Stimulated activated CD4-positive, alpha-beta T cell treated with anti-CD3 and anti-CD28 coated beads, Interleukin-1b, Interleukin-23, amount 100 ng/mL, for 48 hours (primary cell): ENCODE data around the gene ITGA3.

Experiments used
- DNase-seq: peaks from one replicate; pipeline ENCODE4 v3.0.0-alpha.2; 2020

Gene ITGA3

DNA sequence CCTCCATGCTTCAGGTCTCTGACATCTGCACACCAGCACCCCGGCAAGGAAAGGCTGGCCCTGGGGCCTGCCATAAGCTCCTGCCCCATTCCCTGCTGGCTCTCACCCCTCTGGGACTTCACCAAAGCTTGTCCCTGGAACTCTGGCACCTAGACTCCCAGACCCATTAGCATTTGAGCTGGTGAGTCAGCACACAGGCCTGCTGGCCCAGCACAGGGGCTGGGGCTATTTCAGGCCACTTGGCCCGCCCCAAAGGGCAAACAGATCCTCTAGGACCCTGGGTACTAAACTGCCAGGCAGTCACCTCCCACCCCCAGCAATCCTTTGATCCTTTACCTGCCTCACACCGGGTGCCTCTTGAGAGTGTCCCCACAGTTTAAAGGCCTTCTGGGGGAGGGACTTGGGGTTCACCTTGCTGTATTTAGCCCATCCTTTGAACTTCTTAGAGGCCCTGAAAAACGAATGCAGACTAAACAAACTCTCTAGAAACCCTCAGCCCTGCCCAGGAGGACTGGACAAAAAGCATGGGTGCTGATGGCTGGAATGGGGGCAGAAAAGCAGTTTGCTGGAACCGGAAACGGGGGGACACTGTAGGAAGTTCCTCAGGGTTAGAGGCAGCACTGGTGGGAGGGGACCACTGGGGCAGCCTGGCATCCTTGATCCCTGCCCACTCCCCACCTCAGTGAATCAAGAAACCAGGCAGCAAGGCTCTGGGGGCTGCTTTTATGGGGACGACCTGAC, 77.3 kb downstream of the ITGA3 start:
- no peak for DNase-seq

DNA sequence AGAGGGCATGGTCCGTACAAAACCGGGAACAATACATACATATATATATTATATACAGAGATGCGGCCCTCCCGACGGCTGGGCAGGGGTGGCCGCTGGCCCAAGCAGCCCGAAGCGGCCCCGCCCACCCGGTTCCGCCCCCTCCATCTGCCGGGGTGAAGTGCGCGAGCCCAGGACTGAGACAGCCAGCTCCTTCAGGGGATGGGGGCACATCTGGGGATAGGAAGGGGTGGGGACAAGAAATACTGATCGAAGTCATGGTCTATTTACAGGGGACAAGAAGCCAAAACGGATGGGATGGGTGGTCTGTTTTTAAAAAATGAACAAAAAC, 77.8 kb downstream of the ITGA3 start:
- no peak for DNase-seq

DNA sequence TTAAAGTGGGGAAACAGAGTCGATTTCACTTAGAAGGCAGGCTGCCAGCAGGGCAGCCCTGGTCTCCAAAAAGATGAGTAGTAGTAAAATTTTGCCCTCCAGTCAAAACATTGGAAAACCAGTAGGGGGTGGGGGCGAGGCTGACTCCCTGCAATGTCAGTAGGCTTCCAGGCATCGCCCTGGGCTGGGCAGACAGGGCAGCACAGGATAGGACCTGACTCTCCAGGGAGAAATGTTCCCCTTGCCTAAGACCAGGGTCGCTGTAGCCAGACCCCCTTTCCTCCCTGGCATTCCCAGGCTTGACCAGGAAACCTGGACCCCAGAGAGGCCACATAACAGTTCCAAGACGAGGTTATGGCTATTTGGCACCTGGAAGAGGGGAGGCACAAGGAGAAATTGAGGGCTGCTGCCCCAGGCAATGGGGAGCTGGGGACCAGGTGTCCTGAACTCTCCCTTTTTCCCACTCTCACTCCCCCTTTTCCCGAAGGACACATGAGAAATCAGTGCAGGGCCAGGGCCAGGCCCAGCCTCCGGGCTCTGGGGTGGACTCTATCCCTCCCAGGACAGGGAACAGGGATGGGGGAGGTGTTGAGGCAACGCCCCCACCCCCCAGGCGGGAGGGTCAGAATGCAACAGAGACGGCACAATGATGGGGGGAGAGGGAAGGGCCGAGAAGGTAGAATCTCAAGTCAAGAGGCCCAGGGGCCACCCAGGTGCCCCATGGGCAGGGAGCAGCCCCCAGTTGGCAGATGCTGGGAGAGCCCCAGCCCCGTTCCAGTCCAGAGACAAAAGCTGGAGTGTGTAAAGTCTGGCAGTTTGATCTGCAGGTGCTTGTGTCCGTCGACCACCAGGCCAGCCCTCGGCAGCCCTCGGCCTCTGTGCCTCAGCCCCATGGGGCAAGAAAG, 78.5 kb downstream of the ITGA3 start:
- DNase-seq: no peak

DNA sequence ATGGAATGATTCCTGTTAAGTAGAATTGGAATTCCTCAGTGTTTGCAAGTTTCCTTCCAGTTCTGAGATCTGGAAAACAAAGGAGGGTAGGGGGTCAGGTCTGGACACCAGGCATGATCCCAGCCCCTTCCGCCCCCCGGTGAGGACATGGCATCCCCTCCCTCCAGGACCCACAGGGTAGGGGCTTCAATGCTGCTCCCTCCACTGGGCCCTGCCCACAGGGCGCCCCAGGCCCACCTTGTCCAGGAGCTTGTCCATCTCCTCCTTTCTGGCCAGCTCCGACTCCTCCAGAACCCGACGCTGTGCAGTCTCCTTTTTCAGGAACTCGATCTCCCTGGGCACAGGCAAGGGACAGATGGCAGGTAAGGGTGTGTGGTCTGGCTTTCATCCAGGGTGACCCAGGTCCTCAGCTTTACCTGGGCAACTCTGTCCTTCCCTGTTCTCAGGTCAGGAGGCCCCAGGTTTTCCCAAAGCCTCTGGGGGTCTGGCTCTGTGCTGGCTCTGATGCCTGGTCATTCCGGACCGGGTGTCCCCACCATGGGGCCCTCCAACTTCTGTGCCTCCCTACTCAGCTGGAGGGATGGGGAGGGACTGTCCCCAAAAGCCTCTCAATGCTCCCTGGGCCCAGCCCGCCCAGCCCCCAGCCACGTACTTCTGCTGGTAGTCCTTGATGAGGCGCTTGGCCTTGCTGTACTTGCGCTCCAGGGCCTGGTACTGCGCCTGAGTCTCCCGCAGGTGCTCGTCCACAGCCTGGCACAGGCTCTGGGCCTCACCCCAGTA, 79.6 kb downstream of the ITGA3 start:
- DNase-seq: no peak

DNA sequence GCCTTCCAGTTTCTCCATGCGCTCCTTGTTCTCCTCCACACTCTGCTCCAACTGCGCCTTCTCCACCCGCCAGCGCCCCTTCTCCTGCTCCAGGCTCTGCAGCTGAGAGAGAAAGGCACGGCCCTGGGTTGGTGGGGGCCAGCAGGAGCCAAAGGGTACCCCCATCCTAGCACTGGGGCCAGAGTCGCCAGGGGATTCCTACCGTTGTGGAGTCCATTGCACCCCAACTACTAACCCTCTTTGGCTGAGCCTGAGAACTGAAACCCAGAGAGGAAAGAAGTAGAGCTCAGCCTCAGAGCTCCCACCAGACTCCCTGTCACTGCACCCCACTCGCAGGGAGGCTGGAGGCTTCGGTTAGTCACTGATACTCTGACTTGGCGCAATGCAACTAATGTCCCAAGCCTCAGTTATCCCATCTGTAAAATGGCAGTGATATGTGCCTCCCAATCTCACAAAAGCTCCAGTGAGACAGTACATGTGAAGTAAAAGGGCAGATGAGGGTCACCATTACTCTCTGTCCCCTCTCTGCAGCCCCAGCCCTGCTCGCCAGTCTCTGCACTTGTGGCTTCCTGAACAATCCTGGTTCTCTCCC, 80.3 kb downstream of the ITGA3 start:
- DNase-seq: no peak

DNA sequence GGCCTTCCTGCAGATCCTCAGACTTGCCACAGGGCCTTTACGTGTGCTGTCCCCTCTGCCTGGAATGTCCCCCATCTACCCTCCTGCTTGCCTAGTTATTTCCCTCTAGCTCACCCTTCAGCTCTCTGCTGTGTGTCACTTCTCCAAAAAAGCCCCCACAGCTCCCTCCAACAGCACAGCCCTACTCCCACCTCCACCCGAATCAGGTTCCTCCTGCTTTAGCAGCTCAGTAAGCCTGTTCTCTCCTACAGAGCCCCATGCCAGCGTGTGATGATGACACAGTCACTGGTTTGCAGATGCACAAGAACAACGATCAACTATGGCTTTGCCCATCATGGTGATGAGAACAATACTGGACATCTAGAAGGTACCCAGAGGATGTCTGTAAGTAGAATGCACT, 81.1 kb downstream of the ITGA3 start:
- DNase-seq: no peak

GRCh38 chr17:50139185-50139783, 83.4 kb downstream of the ITGA3 start:
- no peak for DNase-seq
